ENCODE data around the gene SLC35D3.

DNA sequence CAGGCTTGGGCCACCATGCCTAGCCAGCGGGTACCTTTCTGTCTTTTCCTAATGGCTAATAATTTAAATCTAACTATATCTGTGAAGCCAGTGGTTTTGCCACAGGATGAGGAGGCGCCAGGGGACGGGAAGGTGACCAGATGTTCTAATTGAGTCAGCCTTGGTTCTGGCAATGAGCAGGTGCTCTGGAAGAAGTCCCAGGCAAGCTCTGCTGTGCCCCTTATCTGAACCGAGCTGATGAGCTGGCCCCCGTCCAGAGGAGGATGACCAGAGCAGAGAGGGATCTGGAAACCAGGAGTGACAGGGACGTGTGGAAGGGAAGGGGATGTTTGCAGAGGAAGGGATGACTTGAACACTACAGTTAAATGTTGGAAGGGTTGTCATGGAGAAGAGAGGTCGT is 46.7 kb downstream of the SLC35D3 start:
- TF ChIP-seq CTCF (IDR thresholded peaks at IDR 0.05), result no peak
- TF ChIP-seq POLR2A (IDR thresholded peaks at IDR 0.05), result no peak
